Frontal cortex (tissue), 4 donors: ENCODE data around the gene STX7. TPM values are rescaled to one million over a fixed set of nuclear protein-coding genes. Genes with fewer than 3 reads are reported as not detected.
"Not testable (repeated sequence)": the region's sequence is repeated elsewhere in the genome, so short reads cannot be mapped to it uniquely, and the experiment has no call there.

Experiments used
- DNase-seq, 2 donors: peaks; one replicate each; pipeline ENCODE4 v3.0.0; 2012; ENCODE audit warnings: low spot score in 2 of 2
- FAIRE-seq: peaks from 2 replicates; lab custom pipeline; 2012; peaks lifted over from hg19 to GRCh38; lab: Jason Lieb, UNC
- total RNA-seq: library from RNA; depleted of rRNA; stranded (reverse); fragments of >200 nt; gene quantifications from one replicate; pipeline ENCODE4 v1.2.3, GENCODE V29; 2014
- donor health status: control.
- donor health status: control.
- donor health status: control.

Gene STX7, protein sequence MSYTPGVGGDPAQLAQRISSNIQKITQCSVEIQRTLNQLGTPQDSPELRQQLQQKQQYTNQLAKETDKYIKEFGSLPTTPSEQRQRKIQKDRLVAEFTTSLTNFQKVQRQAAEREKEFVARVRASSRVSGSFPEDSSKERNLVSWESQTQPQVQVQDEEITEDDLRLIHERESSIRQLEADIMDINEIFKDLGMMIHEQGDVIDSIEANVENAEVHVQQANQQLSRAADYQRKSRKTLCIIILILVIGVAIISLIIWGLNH
- total RNA-seq, result 82.7 TPM

GRCh38 chr6:132512638-132513632 is at the start of gene STX7:
STX7 (minus strand) TSS chr6:132513116; CDS start chr6:132503530, 9,586 bp downstream.
- FAIRE-seq, result no peak
- DNase-seq, result peak; percentile 88 to 89

DNA sequence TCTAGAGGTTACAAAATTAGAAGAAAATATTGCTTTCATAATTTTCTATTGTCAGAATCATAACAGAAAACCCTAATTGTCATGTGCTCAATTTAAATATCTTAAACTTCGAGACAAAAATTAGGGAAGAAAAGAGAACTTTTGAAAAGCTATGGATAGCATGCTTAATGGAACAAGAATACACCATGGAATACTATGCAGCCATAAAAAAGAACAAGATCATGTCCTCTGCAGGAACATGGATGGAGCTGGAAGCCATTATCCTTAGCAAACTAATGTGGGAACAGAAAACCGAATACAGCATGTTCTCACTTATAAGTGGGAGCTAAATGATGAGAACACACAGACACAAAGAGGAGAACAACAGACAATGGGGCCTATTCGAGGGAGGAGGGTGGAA is 47.2 kb upstream of the STX7 start:
- not testable (repeated sequence) for DNase-seq, FAIRE-seq

- FAIRE-seq (no peak), DNase-seq (no peak)
These were observed 39.5 kb upstream of the STX7 start, which contains the start of gene TAAR8 for GRCh38 chr6:132552372-132552771. TAAR8 (plus strand) TSS chr6:132552672; CDS start chr6:132552693, 21 bp downstream.

DNA sequence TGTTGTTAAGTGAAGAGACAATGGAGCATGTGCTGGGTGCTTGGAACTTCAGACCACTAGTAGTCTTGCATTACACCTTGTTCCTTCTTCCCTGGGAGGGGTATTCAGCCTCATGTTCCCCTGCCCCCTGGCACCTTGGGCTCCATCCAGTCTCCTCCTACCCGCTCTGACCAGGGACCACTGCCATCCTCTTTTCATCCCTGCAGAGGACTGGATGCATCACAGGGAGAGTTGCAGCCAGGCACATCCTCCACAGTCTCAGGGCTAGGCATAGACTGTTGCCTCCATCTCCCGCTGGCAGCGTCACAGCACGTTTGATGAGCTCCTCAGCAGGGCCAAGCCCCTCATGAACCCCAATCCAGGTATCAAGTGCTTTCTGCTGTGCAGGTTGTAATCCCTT is 38.3 kb upstream of the STX7 start:
- FAIRE-seq, result no peak
- DNase-seq, result no peak

GRCh38 chr6:132548746-132549463 is 36.0 kb upstream of the STX7 start:
- DNase-seq (no peak), FAIRE-seq (no peak)

GRCh38 chr6:132544826-132545225 is 31.9 kb upstream of the STX7 start:
- DNase-seq, result no peak
- no peak for FAIRE-seq

- FAIRE-seq (no peak), DNase-seq (no peak)
These were observed 25.1 kb upstream of the STX7 start, which contains the start of gene TAAR9 for GRCh38 chr6:132537977-132538376. TAAR9 (plus strand) TSS chr6:132538277; CDS start chr6:132538290, 13 bp downstream.

DNA sequence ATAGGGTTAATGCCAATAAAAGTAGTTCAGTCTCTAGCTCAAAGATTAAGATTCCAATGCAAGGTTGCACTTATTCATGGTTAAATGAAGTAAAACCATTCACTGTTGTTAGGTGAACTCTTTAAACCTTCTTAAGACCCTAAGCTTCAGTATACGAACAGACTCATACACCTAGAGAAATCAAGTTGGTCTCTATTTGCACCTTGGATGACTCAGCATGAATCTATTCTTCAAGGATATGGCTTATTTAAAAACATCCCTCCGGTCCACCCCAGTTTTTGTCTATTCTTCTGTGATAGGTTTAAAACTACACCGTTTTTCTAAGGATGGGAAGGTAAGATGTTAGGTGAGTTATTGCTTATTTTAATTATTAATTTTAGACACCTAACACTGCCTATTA is 24.2 kb upstream of the STX7 start:
- FAIRE-seq (no peak), DNase-seq (no peak)

GRCh38 chr6:132534546-132534945 is 21.6 kb upstream of the STX7 start:
- not testable (repeated sequence) for FAIRE-seq, DNase-seq

GRCh38 chr6:132530293-132530974 is 17.5 kb upstream of the STX7 start:
- peak in 1 of 2 donors; percentile 18 for DNase-seq
- peak; percentile 99 for FAIRE-seq

GRCh38 chr6:132527791-132528190 is 14.9 kb upstream of the STX7 start:
- FAIRE-seq, result no peak

GRCh38 chr6:132526461-132526860 is 13.5 kb upstream of the STX7 start:
- FAIRE-seq (no peak), DNase-seq (no peak)

More at GRCh38 chr6:132527791-132528190, 14.9 kb upstream of the STX7 start:
- no peak for DNase-seq

- FAIRE-seq (no peak), DNase-seq (no peak)
These were observed 12.9 kb upstream of the STX7 start for GRCh38 chr6:132525866-132526265.

DNA sequence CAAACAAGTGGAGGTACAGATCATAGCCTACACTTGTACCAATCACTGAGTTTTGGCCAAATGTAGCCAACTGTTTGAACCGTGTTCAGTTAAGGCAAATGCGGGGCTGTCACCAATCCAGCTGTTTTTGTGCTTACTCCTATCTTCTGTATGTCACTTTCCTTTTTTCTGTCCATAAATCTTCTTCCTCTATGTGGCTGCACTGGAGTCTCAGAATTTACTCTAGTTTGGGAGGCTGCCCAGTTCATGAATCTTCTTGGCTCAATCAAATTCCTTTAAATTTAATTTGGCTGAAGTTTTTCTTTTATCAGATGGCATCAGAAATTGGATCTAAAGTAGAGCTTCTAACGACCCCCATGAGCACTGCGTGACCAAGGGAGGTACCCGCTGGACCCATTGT is 11.7 kb upstream of the STX7 start:
- FAIRE-seq, result no peak

GRCh38 chr6:132520953-132521352 is 8.0 kb upstream of the STX7 start:
- no peak for DNase-seq
- FAIRE-seq, result no peak

More for the DNA sequence above, 11.7 kb upstream of the STX7 start:
- DNase-seq, result no peak

DNA sequence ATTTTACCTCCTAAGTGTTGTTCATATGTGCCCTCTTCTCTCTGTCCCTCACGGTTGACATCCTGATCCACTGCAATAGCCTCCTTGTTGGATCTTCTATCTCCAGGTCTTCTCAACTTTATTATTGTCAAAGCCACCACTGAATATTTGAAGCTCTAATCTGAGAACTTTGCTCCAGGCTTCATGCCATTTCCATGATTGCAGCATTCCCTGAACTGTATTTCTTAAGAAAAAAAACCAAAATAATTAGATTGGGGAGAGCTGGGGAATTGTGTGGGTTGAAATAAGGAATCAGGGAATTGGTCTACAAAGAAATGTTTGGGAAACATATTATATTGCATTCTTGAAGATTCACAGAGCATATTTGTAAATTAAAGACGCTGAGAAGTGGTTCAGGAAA is 2.5 kb upstream of the STX7 start:
- no peak for FAIRE-seq

DNA sequence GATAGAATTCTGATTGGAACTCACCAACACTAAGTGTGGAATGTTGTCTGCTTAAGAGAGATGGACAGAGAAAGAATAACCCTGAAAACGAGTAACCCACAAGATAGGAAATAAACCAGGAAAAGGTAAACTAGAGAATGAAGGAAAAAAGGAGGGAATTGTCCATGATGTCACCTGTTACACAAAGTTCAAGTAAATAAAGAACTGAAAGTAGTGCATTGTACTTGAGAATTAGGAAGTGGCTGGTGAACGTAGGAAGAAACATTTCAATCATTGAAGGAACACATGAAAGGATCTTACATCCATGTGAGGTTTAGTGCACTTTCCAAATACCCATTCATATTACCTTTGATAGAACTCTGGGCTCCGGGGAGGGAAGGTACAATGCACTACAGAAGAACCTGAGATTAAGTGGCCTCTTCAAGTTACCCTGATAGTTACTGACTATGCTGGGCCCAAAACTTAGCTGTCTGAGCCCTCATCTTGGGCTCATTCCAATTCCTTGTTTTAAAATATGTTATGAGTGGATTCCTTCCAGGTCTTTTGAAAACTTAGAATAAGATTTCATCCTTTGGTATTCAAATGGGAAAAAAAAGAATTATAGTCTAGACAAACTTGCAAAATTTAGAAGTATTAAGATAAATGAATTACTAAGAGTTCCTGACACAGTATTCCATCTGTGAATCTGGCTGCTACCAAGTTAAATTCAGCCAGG is 1.1 kb upstream of the STX7 start:
- no peak for FAIRE-seq
- DNase-seq, result no peak

More for the DNA sequence above, 2.5 kb upstream of the STX7 start:
- no peak for DNase-seq

DNA sequence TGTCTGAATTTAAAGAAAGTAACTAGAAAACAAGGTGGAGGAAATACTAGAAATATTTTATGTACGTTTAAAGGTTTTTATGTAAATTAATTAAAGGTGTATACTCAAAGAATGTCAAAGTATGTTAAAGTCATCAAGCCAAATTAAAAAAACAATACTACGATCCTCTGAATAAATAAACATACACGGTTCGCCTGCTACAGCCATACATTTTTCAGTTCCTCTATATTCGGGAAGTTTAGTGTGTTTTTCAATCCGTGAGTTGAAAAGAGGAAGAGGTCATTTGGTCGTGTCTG is 626 bp downstream of the STX7 start:
- no peak for FAIRE-seq

GRCh38 chr6:132511831-132512220 is 1.1 kb downstream of the STX7 start:
- FAIRE-seq, result no peak

More for the DNA sequence above, 626 bp downstream of the STX7 start:
- no peak for DNase-seq

More at GRCh38 chr6:132511831-132512220, 1.1 kb downstream of the STX7 start:
- DNase-seq, result no peak
